HG03354 (cell line): ENCODE results near the gene TPTE2.
"Not testable (repeated sequence)": the region's sequence is repeated elsewhere in the genome, so short reads cannot be mapped to it uniquely, and the experiment has no call there.

ENCODE experiments used
- ATAC-seq: cut with Tn5 transposase; IDR thresholded peaks from one replicate; pipeline ENCODE4 v1.9.1; 2021; ENCODE audit warnings: mild to moderate bottlenecking; ENCODE audit not compliant: unreplicated experiment, poor library complexity, severe bottlenecking

The TPTE2 gene

GRCh38 chr13:19561127-19561582, at the start of gene TPTE2:
TPTE2 (minus strand) TSS chr13:19561532; CDS start chr13:19503234, 58,298 bp downstream.
- ATAC-seq: not testable (repeated sequence)

DNA sequence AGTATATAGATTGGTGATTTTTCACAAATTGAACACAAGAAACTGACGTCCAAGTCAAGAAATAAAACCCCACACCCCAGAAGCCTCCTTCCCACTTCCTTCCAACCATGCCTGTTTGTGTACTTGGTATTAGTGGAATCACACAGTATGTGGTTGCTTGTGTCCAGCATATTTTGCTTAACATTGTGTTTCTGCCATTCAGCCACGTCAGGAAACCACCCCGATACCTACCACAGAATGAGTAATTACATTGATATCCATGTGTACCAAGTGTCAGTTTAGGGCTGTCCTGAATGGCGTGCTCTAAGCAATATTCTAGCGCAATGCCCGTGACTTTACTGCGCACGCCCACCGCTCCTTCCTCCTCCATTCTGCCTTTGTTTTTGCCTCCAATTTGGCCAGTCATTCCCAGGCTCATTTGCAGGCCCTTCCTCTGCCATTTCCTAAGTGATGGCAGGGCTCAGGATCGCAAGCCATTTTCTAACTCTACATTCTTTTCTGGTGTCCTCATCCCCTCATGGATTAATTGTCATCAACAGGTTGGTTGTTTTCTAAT, 46.3 kb upstream of the TPTE2 start:
- no peak for ATAC-seq

DNA sequence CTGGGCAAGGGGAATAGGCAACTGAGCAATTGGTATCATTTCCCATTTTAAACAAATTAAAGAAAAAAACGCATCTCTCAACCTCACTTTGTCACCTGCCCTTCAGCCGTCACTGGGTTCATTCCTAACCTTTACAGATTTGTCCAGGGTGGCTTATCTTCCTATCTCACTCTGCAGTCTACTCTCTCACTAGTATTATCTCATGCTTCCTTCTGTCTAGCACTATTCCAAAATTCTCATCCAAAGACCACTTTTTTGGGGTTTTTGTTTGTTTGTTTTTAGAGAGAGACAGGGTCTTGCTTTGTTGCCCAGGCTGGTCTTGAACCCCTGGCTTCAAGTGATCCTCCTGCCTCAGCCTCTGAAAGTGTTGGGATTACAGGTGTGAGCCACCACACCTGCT, 45.4 kb upstream of the TPTE2 start:
- ATAC-seq: no peak

GRCh38 chr13:19606152-19606551, 44.8 kb upstream of the TPTE2 start:
- ATAC-seq: no peak

GRCh38 chr13:19605161-19605955, 44.0 kb upstream of the TPTE2 start:
- no peak for ATAC-seq

GRCh38 chr13:19604306-19604705, 43.0 kb upstream of the TPTE2 start:
- ATAC-seq: no peak

DNA sequence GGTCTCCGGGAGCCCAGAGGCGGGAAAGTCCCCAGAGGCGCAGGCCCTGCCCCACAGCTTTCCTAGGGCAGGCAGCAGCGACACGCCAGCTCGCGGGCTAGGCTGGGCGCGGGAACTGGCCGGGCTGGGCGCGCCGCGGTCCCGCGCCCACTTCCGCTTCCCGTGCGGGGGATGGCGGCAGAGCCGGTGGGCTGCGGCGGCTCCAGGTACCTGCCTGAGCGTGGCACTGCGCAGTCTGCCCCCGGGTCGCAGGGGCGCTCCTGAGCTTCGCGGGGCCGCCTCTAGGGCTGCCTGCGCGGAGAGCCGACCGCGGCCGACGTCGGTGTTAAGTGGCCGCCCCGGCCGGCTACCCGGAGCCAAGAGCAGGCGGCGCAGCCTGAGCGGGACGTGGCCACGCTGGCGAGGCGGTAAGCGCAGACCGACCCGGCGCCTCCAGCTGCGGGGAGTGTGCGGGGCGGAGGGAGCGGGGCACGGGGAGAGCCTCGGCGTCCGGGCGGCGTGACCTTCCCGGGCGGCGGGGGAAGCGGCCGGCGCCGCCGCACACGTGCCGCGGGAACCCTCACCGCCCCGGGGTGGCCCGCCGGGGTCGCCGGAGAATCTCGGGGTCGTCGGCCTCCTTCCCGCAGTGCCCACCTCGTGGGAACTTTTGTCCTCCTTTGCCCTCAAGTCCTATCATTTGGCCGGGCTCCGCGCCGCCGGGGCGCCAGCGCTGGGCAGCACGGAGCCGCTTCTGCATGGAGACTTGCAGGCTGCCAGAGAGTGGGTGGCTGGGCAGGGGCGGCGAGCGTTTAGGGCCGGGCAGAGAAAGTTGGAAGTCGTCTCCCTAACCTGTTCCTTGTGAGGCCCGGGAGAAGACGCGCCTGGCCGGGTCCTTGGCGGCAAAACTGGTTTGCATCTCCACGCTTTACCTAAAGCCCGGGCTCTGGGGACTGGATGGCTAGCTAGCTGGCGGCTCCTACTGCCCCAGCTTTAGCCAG, 40.7 kb upstream of the TPTE2 start:
- peak; percentile 92 for ATAC-seq

GRCh38 chr13:19597523-19597922, 36.2 kb upstream of the TPTE2 start:
- no peak for ATAC-seq

- ATAC-seq: no peak
These were observed 35.6 kb upstream of the TPTE2 start for GRCh38 chr13:19596960-19597361.

- ATAC-seq: no peak
These were observed 34.8 kb upstream of the TPTE2 start for GRCh38 chr13:19596086-19596485.

DNA sequence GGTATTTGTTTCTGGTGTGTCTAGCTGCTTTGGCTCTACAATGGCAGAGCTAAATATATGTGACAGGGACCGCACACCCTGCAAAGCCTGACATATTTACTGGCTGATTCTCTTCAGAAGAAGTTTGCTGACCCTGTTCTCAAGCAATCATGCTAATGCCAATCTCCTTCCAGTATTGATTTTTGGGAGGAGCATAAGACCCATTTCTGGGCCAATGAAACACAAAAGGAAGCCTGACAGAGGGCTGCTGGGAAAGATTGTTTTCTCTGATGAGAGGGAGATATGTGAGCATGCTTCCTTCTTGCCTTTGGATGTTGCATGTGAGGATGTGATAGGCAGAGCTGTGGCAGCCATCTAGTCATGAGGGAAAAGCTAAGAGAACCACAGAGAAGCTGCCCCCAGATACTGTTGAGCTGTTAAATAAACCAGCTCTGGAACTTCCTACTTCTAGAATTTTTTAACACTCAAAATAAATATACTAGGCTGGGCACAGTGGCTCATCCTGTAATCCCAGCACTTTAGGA, 31.4 kb upstream of the TPTE2 start:
- no peak for ATAC-seq

GRCh38 chr13:19591864-19592263, 30.5 kb upstream of the TPTE2 start:
- no peak for ATAC-seq

- ATAC-seq: no peak
These were observed 29.1 kb upstream of the TPTE2 start for GRCh38 chr13:19590423-19590822.

- ATAC-seq: no peak
These were observed 28.0 kb upstream of the TPTE2 start for GRCh38 chr13:19589312-19589711.

- peak; percentile 73 for ATAC-seq
These were observed 26.4 kb upstream of the TPTE2 start for GRCh38 chr13:19587635-19588300.

- ATAC-seq: peak; percentile 89
These were observed 25.7 kb upstream of the TPTE2 start for GRCh38 chr13:19586904-19587634.

DNA sequence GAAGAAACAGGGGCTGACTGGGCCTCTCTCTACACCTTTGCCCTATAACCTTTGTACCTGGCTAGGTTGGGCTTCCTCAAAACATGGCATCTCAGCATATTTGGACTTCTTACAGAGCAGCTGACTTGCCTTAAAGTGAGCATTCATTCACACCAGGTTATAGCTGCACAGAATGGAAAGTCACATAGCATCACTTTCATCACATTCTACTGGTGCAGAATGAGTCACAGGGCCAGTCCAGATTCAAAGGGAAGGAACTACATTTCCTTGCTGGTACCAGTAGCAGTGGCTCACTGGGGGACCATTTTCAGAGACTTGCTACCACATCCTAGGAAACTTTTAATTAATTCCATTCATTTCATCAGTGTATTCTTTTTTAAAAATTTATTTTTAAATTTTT, 20.3 kb upstream of the TPTE2 start:
- no peak for ATAC-seq

DNA sequence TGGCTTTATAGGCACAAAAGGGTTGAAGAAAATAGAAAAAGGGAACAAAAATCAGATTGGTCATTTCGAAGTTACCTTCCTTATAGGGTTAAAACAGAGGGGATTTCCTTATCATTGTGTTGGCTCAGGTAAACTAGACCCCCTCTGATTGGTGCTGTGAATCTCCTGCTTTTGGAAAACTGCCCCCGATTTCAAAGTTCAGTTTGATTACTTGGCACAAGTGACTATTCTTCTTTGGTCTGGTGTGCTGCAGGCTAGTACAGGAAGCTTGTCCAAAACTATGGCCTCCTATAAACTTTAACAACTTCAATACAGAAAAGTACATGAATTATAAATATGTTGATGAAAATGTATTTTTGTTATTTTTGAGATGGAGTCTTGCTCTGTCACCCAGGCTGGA, 13.9 kb upstream of the TPTE2 start:
- no peak for ATAC-seq
